Measurements from ENCODE around the gene CPEB3. TPM values are rescaled to one million over a fixed set of nuclear protein-coding genes. Genes with fewer than 3 reads are reported as not detected.

Gene CPEB3
- total RNA-seq, 1 donor from 2014 or later, result 3.8 TPM

- intact Hi-C loops (cut with micrococcal nuclease), result loop anchor here (10.0 kb wide), 1 partner anchor 295 kb away; the partner anchor contains the start of gene BTAF1
Observed at GRCh38 chr10:92219559-92219958, 71.3 kb downstream of the CPEB3 start.

DNA sequence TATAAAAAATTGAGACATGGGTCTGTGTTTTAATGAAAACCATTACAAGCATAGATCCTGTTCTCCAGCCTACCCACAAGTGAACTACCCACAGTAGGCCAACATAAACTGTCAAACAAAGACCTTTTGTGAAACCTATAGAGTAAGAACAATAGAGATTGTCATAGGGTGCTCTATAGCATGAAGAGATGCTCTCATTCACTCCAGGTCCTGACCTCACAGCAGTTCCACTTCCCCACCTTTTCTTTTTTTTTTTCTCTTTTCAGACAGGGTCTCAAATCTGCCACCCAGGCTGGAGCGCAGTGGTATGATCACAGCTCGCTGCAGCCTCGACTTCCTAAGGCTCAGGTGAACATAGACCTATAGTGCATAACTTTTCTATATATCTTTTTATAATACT is 72.3 kb downstream of the CPEB3 start:
- intact Hi-C loops (cut with micrococcal nuclease), result loop anchor here (10.0 kb wide), 1 partner anchor 294 kb away; the partner anchor contains the start of gene BTAF1

GRCh38 chr10:92216608-92217007 is 74.3 kb downstream of the CPEB3 start:
- intact Hi-C loops (cut with micrococcal nuclease), result loop anchor here (10.0 kb wide), 1 partner anchor 292 kb away; the partner anchor contains the start of gene BTAF1

DNA sequence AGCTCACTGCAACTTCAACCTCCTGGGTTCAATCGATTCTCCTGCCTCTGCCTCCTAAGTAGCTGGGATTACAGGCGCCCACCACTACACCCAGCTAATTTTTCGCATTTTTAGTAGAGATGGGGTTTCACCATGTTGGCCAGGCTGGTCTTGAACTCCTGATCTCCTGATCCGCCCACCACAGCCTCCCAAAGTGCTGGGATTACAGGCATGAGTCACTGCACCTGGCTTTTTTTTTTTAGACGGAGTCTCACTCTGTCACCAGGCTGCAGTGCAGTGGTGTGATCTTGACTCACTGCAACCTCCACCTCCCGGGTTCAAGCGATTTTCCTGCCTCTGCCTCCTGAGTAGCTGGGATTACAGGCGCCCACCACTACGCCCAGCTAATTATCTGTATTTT is 75.7 kb downstream of the CPEB3 start:
- intact Hi-C loops (cut with micrococcal nuclease), result loop anchor here (10.0 kb wide), 1 partner anchor 290 kb away; the partner anchor contains the start of gene BTAF1

DNA sequence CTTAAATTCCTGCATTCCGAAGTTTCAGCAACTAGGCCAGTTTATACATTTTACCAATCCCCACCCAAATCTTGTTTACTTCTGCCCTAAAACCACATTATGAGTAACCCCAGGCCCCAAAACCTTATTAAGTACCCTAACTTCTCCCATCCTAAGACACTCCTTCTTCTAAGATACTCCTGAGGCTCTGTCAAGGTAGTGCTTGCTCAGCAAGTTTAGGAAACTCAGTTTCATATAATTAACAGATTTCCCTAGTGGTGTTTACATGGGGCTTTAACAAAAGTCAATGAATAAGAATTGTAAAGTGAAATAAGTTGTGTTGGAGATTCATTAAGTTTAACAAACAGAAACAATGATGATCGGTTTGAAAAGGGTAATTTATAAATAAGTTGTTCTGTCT is 77.8 kb downstream of the CPEB3 start:
- intact Hi-C loops (cut with micrococcal nuclease), result loop anchor here (5.0 to 10.0 kb wide), 2 partner anchors 288 to 359 kb away; partner anchors contain the start of genes BTAF1 and IDE

- intact Hi-C loops (cut with micrococcal nuclease), result no loop called here
Observed at GRCh38 chr10:92208736-92209135, 82.1 kb downstream of the CPEB3 start.

GRCh38 chr10:92208157-92208720 is 82.6 kb downstream of the CPEB3 start:
- intact Hi-C loops (cut with micrococcal nuclease), result no loop called here

DNA sequence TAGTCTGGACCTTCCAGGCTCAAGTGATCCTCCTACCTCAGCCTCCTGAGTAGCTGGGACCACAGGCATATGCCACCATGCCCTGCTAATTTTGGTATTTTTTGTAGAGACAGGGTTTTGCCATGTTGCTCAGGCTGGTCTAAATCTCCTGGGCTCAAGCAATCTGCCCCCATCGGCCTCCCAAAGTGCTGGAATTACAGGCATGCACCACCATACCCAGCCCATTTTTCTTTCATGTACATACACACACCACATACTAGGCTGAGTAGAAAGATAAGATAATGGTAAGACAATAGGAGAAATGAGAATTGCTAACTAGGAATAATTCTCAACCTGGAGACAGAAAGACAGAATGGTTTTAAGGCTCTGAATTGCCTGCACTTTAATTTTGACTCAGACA is 83.8 kb downstream of the CPEB3 start:
- intact Hi-C loops (cut with micrococcal nuclease), result no loop called here

DNA sequence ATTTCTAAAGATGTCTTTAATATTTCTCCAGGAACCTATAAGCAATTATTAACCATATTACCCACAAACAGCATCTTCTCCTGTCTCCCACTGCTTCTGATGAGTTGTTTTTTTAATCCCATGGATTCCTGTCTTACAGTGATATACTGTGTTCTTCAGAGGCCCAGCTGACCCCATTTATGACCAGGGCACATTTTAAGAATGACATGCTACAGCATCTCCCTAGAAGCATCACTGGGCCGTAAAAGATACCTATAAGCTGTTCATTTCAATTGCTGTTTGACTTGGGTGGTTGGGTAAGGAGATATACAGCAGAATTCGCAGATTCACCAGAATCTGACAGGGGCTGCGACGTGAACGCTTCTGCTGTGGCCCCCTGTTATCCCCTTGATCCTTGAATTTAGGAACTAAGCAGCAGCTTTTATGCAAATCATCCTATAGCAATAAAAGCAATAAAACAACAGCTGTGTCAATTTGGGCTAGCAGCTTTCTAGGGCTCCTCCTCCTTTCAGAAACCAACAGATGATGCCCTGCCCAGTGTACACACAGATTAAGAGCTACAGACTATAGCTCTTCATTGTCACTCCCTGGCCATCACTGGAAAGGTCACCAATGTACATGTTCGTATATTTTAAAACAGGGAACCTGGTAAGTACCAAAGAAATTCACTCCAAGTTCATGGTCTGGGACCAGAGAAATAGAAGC is 86.8 kb downstream of the CPEB3 start:
- intact Hi-C loops (cut with micrococcal nuclease), result no loop called here

GRCh38 chr10:92202536-92202935 is 88.3 kb downstream of the CPEB3 start:
- intact Hi-C loops (cut with micrococcal nuclease), result no loop called here

DNA sequence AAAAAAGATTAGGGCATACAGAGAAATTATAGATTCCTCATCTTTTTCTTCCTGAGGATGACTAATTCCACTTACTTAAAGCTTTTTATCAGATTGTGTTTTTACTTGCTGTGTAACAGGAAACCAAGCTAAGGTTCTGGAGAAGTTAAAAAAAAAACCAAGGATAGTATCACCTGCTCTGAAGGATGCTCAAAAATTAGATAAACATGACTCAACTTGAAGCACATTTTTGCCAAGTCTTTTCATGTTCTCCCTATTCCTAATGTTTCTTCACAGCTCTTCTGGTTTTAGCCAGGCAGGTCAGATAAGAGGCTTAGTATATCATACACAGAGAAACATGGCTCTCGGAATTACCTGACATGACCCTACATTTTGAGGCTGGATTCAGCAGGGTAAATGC is 90.3 kb downstream of the CPEB3 start:
- intact Hi-C loops (cut with micrococcal nuclease), result no loop called here

DNA sequence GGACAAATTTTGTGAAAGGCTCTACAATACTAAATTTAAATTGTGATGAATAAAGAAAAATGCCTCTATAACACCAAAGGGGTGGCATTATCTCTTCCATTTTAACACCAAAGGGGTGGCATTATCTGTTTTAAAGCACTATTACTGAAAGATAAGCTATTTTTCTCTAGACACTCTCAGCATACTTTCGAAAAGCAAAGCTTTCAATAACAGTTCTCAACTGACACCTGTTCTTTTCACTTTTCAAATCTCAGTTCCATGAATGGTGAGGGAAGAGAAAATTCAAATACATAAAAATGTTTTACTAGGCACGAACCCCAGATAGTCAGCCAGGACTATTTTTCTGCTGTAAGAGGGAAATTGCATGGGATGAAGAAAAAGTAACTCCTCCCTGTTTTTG is 103.8 kb downstream of the CPEB3 start:
- intact Hi-C loops (cut with micrococcal nuclease), result no loop called here

DNA sequence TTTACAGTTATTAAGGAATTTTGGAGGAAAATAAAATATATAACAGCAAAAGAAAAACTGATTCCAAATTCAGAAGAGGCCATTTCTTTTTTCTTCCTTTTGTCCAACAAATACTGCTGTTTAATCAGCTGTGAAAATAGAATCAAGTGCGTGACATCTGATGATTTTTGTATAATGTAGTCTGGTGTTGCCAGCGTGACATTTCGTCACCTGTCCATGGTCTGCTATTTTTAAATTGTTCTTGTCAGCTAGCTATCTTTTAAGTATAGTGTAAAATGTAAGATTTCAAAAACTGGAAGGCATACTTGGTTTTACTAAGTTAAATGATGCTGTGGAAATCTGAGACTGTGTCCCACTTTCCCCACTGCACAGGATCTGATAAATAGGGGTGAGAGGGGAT is 105.9 kb downstream of the CPEB3 start:
- intact Hi-C loops (cut with micrococcal nuclease), result no loop called here

DNA sequence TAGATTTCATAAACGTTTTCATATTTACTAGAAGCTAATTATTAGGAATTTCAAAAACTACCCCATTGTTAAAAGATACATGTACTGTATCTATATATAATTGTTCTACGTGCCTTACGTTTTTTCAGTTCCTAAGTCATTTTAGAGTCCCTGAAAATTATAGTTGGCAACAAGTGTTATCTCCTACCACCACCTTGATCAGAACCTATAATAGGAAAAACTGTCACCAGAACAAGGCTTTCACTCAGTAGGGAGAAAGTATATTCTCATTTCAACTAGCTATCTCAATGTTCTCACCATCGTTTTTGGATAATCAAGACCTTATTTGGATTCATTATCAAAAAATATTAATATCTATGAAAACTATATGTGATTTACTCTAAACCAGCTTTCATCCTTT is 107.7 kb downstream of the CPEB3 start:
- intact Hi-C loops (cut with micrococcal nuclease), result no loop called here

GRCh38 chr10:92181575-92181974 is 109.3 kb downstream of the CPEB3 start:
- intact Hi-C loops (cut with micrococcal nuclease), result no loop called here

GRCh38 chr10:92180399-92180798 is 110.5 kb downstream of the CPEB3 start:
- intact Hi-C loops (cut with micrococcal nuclease), result no loop called here

DNA sequence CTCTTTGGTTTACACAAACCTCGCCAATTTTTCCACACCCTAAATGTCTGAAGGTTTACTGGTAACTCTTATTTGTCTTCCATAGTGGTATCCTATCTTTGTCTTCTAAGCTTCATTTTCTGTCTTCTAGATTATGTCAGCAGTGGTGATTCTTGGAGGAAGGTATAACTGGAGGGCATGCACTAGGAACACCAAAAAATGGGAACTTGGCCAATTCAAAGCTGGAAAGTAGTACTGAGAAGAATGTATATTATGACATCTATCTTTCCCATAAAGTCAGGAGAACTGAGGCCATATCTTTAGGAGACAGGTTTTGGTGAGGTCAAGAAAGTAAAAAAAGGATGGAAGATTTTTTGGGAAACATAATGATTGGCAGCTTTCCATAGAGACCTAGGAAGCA is 113.3 kb downstream of the CPEB3 start:
- intact Hi-C loops (cut with micrococcal nuclease), result no loop called here

DNA sequence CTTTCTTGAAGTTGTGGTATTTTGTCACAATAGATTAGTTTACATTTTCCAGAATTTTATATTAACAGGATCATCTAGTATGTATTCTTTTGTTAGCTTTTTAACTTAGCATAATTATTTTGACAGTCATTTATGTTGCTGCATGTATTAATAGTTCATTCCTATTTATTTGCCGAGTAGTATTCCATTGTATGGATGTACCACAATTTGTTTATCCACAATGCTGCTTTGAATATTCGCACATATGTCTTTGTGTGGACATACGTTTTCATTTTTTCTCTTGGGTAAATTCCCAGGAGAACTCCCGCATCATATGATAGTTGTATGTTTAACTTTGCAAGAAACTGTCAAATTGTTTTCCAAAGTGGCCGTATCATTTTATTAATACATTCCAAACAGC is 115.7 kb downstream of the CPEB3 start:
- intact Hi-C loops (cut with micrococcal nuclease), result no loop called here

GRCh38 chr10:92173996-92174395 is 116.9 kb downstream of the CPEB3 start:
- intact Hi-C loops (cut with micrococcal nuclease), result no loop called here

- intact Hi-C loops (cut with micrococcal nuclease), result no loop called here
Observed at GRCh38 chr10:92164036-92164696, 126.7 kb downstream of the CPEB3 start.

- intact Hi-C loops (cut with micrococcal nuclease), result no loop called here
Observed at GRCh38 chr10:92162541-92162940, 128.3 kb downstream of the CPEB3 start.

Measured in T-helper 1 cell treated with Interleukin-12 subunit alpha and Interleukin-12 subunit beta and Interleukin-4 antibody, amounts not matched to agents 30 ng/mL and 1 ng/mL, for 36 hours (primary cell).